ENCODE measurements around the gene HMSD.
"Not testable (repeated sequence)": the region's sequence is repeated elsewhere in the genome, so short reads cannot be mapped to it uniquely, and the experiment has no call there.

- not testable (repeated sequence) for TF ChIP-seq POLR2A (IDR thresholded peaks at IDR 0.05; ENCODE audit: low read length); GATA1 (IDR thresholded peaks at IDR 0.05; ENCODE audit: low read depth, low read length)
Observed at GRCh38 chr18:63940543-63941050, 8.5 kb upstream of the HMSD start.

All from erythroblast (primary cell).